GM19452 (cell line): Measurements from ENCODE around the gene SYVN1.

ENCODE experiments used
- ATAC-seq: cut with Tn5 transposase; IDR thresholded peaks from one replicate; pipeline ENCODE4 v1.9.1; 2021; ENCODE audit not compliant: unreplicated experiment

The SYVN1 gene

DNA sequence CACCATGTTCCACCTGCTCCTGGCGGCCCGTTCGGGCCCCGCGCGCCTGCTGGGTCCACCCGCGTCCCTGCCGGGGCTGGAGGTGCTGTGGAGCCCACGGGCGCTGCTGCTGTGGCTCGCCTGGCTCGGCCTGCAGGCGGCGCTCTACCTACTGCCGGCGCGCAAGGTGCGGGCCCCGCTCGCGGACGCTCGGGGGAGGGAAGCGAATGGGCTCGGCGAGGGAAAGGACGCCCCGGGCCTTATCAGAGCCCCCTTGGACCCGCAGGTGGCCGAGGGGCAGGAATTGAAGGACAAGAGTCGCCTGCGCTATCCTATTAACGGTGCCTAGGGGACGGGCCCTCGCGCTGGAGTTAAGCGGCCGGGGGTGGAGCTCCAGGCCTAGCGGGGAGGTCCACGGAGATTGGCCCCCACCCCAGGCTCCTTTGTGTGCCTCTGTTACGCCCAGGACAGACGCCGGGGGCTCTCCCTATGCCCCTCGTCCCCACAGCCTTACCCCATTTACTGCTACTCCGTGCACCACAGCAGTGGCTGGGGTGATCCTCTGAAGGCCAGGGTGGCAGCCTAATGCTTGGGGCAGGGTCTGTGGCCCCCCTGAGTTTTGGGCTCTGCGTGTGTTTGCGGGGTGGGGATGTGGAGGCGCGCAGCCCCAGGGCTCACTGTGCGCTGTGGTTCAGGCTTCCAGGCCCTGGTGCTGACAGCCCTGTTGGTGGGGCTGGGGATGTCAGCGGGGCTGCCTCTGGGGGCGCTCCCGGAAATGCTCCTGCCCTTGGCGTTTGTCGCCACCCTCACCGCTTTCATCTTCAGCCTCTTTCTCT, 21.6 kb downstream of the SYVN1 start:
- no peak for ATAC-seq

DNA sequence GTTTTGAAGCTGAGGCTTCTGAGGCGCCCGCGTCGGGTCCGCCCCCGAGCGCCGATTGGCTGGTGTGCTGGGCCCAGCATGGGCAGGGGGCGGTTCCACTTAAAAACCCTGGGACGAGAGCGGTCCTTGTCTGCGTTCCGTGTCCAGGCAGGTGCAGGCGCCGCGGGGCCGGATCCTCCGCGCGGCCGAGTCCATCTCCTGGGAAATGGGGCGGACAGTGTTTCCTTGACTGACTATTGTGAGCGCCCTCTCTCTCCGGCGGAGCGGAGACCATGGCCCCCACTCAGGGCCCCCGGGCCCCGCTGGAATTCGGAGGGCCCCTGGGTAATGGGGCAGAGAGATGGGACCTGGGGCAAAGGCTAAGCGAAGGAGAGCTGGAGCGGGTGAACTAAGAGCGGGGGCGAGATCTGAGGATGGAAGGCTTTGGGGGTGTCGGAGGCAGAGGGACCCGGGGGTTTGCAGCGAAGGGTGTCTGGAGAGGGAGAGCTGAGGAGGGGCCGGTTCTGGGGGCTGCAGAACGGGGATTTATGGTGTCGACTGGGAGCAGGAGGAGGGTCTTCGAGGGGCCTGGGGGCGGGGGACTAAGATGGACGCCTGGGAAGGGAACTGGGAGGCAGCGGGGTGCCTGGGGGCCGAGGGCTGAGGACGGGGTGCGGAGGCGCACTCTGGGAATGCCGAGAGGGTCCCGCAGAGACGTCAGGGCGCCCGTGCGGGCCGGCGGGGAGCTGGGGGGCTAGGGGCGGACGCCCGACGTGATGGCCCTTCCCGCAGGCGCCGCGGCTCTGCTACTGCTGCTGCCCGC, 22.4 kb downstream of the SYVN1 start, which contains the start of gene TM7SF2:
Gene TM7SF2 (plus strand): TSS at position 129 of the 802 bp plus-strand sequence. CDS start 144 bp downstream, at position 273.
- ATAC-seq, result peak; percentile 58

DNA sequence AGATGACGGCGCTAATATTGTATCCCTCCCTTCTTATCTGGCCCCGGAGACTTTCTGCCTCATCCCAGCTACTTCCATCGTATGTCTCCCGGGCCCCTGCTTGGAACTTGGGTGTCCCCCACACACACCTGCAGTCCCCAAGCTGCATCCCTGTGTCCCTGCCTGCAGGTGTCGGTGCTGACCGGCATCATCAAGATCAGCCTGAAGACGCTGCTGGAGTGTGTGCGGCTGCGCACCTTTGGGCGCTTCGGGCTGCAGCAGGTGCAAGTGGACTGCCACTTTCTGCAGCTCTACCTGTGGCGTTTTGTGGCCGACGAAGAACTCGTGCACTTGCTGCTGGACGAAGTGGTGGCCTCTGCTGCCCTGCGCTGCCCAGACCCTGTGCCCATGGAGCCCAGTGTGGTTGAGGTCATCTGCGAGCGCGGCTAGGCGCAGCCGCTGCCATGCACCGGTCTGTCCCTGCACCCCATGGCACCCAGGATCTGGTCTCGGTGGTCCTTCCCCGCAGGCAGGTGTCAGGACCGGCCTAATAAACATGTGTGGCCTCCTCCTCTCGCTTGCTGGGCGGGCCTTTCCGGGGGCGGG, 23.1 kb downstream of the SYVN1 start:
- ATAC-seq, result no peak

DNA sequence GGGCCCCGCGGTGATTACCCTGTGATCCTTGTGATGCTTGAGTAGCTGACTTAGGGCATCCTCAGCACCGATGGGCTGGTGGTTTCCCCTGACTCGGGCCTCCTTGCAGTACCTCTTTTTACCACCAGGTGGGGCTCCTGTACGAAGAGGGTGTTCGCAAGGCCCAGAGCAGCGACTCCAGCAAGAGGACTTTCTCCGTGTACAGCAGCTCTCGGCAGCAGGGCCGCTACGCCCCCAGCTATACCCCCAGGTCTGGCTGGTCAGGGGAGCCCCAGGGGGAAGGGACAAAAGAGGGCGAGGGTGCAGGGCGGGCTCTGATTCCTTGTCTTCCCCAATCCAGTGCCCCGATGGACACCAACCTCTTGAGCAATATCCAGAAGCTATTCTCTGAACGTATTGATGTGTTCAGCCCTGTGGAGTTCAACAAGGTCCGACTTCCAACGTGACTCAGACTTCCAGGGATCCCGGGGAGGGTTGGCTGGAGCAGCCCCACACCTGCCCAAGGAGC, 23.9 kb downstream of the SYVN1 start:
- no peak for ATAC-seq

DNA sequence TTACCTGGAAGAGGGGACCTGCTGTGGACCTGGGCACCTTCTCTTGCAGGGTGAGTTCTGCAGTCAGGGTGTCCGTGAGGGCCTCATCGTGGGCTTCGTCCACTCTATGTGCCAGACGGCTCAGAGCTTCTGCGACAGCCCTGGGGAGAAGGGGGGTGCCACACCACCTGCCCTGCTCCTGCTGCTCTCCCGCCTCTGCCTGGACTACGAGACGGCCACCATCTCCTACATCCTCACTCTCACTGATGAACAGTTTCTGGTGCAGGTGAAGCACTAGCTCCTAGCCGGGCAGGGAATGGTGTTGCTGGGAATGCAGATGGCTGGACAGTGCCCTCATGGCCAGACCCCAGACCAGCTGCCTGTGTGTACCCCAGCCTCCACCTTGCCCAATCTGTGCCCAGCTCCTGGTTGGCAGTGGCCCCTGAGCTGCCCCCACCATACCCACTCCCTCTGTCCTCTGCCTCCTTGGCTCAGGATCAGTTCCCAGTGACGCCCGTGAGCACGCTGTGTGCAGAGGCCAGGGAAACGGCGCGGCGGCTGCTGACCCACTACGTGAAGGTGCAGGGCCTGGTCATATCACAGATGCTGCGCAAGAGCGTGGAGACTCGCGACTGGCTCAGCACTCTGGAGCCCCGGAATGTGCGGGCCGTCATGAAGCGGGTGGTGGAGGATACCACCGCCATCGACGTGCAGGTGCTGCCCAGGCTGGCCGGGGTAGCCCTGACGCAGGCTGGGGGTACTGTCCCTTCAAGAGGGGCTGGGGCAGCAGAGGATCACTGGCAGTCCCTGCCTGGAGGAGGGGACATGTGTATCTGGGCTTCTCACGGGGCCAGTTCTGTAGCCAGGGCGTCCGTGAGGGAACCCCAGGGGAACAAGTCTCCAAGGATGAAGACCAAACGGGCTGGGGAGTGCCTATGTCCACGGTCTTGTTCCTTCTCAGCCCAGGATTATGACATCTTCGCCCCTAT, 24.8 kb downstream of the SYVN1 start:
- no peak for ATAC-seq

DNA sequence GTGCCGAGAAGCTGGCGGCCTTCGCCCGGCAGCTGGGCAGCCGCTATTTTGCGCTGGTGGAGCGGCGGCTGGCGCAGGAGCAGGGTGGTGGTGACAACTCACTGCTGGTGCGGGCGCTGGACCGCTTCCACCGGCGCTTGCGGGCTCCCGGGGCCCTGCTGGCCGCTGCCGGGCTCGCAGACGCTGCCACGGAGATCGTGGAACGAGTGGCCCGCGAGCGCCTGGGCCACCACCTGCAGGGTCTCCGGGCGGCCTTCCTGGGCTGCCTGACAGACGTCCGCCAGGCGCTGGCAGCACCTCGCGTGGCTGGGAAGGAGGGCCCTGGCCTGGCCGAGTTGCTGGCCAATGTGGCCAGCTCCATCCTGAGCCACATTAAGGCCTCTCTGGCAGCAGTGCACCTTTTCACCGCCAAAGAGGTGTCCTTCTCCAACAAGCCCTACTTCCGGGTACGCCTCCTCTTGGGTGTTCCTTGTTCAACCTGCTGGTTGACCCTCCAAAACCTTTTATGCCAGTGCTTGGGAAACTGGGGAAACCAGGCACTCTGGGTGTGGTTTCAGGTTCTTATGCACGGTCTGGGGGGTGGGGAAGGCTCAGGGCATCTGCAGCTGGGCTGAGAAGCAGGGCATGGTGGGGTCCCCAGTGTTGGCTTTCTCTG, 25.7 kb downstream of the SYVN1 start:
- no peak for ATAC-seq

DNA sequence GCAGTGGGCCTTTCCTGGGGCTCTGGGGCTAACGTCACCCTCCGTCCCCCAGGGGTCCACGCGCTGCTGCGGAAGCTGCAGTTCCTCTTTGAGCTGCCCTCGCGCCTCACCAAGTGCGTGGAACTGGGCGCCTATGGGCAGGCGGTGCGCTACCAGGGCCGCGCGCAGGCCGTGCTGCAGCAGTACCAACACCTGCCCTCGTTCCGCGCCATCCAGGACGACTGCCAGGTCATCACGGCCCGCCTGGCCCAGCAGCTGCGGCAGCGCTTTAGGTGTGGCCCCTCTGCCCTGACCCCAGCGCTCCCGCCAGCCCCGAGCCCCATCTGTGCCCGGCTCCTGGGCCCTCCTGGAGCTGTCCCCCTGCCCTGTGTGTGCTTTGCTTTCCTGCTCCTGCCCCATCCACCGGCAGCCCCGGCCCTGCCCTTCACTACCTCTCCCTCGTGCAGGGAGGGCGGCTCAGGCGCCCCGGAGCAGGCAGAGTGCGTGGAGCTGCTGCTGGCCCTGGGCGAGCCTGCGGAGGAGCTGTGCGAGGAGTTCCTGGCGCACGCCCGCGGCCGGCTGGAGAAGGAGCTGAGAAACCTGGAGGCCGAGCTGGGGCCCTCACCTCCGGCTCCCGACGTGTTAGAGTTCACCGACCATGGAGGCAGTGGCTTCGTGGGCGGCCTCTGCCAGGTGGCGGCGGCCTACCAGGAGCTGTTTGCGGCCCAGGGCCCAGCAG, 26.4 kb downstream of the SYVN1 start:
- ATAC-seq, result no peak

DNA sequence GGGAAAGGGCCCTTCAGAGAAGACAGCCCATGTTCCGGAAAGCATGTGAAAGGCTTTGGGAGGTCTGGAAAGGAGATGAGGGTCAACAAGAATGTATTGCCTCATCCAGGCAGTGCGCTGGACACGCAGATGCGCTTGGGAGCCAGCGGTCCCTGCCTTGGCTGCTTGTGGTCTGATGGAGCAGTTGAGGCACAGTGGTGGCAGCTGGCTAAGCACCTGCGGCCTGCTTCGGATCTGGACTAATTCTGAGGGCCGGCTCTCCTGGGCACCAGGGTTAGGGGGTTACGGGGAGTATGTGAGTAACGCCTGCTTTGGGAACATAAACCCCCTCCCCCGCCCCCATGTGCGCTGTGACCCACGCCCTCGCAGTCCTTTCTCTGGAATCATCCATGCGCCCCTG, 27.2 kb downstream of the SYVN1 start:
- ATAC-seq, result no peak

DNA sequence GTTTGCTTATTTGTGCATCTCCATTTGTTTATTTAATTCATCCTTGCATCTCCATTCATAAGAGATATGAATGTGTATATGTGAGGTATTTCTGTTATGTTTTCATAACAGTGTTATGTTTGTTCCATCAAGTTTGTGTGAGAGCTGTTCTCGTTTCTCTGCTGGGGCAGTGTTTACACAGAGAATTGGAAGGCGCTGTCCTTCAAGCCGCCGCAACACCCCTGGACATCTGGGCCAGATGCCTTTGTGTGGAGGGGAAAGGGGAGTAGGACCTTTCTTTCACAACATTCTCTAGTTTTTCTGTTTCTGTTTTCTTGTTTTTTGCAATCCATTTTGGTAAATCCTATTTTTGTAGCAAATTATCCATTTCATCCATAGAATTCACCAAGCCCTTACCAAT, 29.7 kb downstream of the SYVN1 start:
- ATAC-seq, result no peak

DNA sequence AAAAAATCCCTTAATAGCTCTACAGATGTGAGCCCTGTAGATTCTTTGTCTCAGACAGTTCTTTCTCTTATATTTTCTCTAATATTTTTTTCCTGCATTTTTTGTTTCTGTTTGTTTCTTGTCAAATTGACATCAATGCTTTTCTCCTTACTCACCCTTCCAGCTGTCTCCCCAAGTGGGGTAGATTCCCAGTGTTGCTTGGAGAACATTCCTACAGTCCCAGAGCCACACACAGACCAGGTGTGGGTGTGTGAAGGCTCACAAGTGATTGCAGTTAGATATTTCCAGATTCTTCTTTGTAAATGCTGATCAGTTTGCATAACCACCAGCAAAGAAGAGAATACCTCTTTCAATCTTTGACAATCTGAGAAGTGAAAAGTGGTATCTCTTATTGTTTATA, 30.8 kb downstream of the SYVN1 start:
- no peak for ATAC-seq

DNA sequence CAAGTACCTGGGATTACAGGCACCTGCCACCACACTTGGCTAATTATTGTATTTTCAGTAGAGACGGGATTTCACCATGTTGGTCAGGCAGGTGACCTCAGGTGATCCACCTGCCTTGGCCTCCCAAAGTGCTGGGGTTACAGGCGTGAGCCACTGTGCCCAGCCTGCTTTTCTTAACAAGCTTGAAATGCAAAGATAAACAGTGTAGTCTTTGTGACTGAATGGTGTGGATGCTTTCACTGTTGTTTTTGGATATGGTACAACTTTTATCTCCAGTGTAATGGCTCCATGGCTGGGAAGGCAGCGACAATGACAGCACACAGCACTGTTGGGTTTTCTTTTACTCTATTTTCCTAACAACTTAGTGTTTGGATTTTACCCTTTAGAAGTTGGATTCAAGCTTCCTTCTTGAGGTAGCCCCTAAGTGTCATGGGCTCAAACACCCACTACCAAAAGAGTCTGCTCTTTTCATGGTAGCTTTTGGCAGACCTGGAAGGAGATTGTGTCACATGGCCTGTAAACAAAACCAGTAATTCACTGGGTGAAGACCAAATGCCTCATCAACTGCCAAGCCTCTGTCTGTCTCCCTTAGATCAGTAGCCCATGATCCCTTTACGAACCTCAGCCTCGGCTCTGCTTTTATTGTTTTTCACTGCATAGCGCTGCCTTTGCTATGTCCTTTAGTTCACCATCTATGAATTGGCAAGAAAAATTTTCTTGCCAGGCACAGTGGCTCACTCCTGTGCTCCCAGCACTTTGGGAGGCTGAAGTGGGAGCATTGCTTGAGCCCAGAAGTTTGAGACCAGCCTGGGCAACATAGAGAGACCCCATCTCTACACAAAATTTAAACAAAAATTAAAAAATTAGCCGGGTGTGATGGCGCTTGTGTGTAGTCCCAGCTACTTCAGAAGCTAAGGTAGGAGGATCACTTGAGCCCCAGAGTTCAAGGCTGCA, 31.9 kb downstream of the SYVN1 start:
- ATAC-seq, result no peak

DNA sequence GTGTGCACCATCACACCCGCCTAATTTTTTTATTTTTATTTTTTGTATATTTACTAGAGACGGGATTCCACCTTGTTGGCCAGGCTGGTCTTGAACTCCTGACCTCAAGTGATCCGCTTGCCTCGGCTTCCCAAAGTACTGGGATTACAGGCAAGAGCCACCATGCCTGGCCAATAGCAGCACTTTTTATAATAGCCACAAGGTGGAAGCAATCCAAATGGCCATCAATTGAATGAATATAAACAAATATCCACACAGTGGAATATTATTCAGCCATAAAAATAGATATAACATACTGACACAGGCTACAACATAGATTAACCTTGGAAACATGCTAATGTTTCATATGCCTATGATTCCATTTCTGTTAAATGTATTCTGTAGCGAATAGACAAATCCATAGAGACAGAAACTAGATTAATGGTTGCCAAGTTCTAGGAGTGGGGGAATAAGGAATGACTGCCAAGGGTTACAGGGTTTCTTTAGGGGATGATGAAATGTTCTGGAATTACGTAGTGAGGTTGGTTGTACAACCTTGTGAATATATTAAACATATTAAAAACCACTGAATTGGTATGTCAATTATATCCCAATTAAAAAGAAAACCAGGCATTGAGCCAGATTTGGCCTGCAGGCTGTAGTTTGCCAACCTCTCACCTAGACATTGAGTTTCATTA, 33.5 kb downstream of the SYVN1 start:
- no peak for ATAC-seq

DNA sequence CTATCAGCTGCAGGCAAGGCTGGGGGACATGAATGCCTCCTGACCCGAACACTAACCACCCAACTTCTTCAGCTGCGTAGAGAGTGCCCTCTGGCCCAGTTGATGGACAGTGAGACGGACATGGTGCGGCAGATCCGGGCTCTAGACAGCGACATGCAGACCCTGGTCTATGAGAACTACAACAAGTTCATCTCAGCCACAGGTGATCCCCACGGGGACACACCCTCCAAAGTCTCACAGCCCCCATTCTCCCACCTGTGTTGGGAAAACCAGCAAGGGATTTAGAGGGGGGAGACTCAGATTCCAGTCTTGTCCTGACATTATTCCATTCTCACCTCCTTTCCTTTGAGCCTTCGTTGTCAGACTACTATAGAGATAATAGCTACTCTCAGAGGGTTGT, 37.4 kb downstream of the SYVN1 start:
- ATAC-seq, result no peak

DNA sequence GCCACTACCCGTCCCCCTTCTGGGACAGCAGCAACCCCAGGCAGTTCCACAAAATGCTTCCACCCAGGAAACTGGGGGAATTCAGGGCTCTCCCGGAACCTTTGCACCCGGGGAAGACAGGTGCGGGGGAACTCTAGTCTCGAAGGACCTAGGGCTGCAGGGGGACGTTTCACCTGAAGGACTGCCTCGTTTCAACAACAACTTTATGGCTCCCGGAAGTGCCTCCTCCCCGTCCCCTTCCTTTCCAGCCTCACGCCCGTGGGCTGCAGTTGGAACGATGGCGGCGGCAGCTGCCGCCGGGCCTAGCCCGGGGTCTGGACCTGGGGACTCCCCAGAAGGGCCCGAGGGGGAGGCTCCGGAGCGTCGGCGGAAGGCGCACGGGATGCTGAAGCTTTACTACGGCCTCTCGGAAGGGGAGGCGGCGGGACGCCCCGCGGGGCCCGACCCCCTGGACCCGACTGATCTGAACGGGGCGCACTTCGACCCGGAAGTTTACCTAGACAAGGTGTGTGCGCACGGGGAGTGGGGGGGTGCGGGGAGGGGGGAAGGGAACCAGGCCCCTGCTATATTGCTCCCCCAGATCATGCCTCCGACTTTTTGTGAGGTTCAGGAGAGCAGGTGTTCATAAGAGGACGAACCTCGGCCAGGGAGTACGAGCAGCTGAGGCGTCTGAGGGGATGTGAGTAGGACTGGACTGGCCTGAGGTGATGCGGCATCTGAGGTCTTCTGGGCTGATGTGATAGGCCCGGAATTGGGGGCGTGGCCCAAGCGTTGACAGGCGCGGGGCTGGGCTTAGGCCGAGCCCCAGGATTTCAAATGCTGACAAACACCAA, 38.1 kb downstream of the SYVN1 start, which contains the start of gene VPS51:
Gene VPS51 (plus strand): TSS at position 241 of the 833 bp plus-strand sequence. CDS start 37 bp downstream, at position 278.
- peak; percentile 81 for ATAC-seq

DNA sequence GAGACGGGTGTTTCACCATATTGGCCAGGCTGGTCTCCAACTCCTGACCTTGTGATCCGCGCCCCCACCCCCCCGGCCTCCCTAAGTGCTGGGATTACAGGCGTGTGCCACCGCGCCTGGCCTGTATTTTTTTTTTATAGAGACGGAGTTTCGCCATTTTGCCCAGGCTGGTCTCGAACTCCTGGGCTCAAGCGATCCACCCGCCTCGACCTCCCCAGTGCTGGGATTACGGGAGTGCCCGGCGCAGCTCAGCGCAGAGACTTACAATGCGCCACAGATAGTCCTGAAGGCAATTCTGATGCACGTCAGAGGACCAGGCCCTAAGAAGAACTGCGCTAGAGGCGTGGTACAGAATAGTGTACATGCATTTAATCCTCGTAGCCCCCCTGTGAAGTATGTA, 38.9 kb downstream of the SYVN1 start:
- no peak for ATAC-seq

DNA sequence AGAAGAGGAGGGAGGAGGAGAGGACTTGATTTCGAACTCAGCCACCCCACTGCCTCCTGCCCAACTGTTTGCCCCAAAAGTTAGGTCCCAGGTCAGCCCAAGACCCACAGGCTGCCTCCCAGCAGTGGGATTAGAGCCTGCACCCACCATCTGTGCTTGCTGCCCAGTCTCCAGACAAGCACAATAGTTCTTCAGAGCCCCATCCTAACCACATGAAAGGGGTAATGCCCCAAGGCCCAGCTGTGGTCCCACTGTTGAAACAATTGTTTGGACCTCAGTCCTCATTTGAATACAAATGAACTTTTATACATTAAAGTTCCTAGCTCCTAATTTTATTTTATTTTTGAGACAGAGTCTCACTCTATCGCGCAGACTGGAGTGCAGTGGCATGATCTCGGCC, 43.7 kb downstream of the SYVN1 start:
- ATAC-seq, result no peak

DNA sequence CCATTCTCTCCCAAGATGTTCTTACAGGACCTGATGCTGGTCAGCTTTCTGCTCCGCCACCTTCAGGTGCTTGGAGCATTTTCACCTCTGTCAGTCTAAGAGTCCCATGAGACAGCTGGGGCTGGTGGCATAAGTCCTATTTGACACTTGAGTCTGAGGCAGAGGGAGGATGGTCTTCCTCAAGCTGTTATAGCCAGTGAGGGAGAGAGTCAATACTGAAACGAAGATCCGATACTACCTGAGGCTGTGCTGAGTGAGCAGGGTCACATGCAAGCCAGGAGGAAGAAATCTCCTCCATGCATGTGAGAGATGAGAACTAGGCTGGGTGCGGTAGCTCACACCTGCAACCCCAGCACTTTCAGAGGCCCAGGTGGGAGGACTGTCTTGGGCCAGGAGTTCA, 44.7 kb downstream of the SYVN1 start:
- ATAC-seq, result no peak
